ENCODE results near the gene TRPC5OS. TPM values are rescaled to one million over a fixed set of nuclear protein-coding genes. Genes with fewer than 3 reads are reported as not detected.
A peak's percentile ranks its signal among the peaks of the same experiment; 100 is the strongest.

TRPC5OS gene
- total RNA-seq, 1 donor from 2014 or later: not detected

DNA sequence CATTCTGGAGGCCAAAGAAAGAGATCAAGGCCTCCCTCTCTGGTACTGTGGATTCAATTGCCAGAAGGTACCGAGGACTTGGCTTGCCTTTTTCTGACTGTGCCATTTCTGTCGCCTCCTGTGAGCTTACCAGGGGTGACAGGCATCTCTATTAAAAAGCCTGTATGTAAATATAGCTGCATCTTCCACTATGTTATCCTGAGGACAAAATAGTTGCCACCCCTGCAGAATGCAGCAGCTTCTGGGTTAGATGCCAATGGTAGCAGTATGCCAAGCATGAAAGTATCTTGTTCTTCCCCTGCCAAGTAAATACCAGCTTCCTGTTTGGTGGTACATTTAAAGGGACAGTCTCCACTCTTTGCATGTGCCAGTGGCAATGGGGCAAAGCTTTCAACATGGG is 10.7 kb downstream of the TRPC5OS start:
- peak; percentile 93 for ATAC-seq
- intact Hi-C loops (cut with DNase I): no loop called here

DNA sequence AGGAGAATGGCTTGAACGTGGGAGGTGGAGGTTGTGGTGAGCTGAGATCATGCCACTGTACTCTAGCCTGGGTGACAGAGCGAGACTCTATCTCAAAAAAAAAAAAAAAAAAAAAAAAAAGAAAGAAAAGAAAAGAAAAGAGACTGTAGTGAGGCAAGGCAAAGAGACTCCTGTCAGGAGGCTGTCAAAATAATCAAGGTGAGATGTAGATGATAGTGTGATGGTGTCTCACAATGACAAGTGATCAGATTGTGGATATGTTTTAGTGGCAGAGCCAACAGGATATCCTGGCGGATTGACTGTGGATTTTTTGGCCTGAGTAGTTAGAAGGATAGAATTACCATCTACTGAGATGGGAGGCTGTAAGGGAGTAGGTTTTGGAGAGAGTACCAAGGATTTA is 12.6 kb downstream of the TRPC5OS start:
- intact Hi-C loops (cut with DNase I): no loop called here
- DNase-seq (ENCODE audit: missing footprints) (no peak), ATAC-seq (no peak)

More for the DNA sequence above, 10.7 kb downstream of the TRPC5OS start:
- no peak for DNase-seq (ENCODE audit: missing footprints)

DNA sequence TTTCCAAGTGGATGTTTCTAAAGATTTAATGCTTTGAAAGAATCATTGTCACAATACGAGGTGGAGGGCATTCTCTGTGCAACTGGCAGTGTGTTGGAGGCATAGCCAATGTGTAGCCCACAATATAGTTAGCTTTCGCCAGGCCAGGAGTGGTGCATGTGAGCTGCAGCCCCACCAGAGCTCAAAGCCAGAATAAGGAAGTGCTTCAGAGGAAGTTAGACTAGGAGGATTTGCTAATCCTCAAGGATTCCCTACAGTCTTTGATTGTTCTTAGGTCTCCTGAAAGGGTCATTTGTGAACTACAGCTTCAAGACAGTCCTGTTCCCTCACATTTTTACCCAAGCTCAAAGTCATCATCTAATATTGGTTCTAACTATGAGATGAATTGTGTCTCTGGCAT is 16.4 kb downstream of the TRPC5OS start:
- no peak for DNase-seq (ENCODE audit: missing footprints)
- intact Hi-C loops (cut with DNase I): no loop called here
- ATAC-seq: no peak

GRCh38 chrX:111896148-111896547 is 20.2 kb downstream of the TRPC5OS start:
- intact Hi-C loops (cut with DNase I): no loop called here
- no peak for ATAC-seq
- no peak for DNase-seq (ENCODE audit: missing footprints)

DNA sequence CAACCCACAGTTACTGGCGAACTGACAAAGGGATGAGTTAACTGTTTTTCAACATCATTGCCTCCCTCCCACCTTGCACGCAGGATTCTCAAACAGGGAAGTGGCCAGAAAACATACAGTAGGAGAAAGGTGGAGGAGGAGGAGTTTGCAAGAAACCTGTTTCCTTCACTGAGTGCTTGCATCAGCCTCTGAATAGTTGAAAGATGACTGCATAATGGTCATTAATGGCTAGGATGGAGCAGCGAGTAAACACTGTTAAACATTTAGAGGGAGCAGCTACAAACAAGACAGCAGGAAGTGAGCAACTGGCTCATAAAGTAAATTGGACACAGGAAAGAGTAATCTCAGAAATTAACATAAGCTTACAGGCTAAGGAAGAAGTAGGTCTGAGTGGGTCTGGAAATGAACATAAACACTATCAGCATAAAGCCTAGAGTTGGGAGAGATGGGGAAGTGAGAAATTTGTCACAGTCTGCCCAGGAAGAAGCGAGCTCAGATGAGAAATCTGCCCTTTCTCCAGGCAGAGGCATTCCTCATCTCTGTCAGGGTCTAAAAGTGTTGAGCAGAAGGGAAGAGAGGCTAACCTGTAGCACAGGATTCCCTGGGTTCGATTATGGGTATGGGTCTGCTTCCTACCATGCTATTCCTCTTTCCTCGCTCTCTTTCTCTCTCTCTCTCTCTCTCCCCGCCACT is 38.6 kb downstream of the TRPC5OS start:
- DNase-seq (ENCODE audit: missing footprints): no peak
- ATAC-seq: no peak
- intact Hi-C loops (cut with DNase I): no loop called here

- no peak for ATAC-seq
- no peak for DNase-seq (ENCODE audit: missing footprints)
- intact Hi-C loops (cut with DNase I): no loop called here
These were observed 41.6 kb downstream of the TRPC5OS start for GRCh38 chrX:111917591-111917990.

GRCh38 chrX:111928456-111928855 is 52.5 kb downstream of the TRPC5OS start:
- intact Hi-C loops (cut with DNase I): no loop called here
- DNase-seq (ENCODE audit: missing footprints) (no peak), ATAC-seq (no peak)

Other genes starting within 250 kb of the TRPC5OS start
- gene ALG13, start 195.0 kb upstream of the TRPC5OS start, total RNA-seq: 15.7 TPM
- gene TRPC5, start 206.6 kb downstream of the TRPC5OS start, total RNA-seq: not detected
- not detected for gene RTL4, start 206.8 kb downstream of the TRPC5OS start, total RNA-seq

Data from Right ventricle myocardium inferior (tissue), 1 donor.